GM12891 (cell line): ENCODE data around the gene AFF3.

Experiments used
- POLR2A ChIP-seq: IDR thresholded peaks from 2 replicates; pipeline ENCODE4 v1.6.1; 2011; ENCODE audit warnings: low read depth, low read length, control low read depth
- POLR2AphosphoS5 ChIP-seq: IDR thresholded peaks from 2 replicates; pipeline ENCODE4 v1.6.1; 2011; ENCODE audit warnings: low read depth, low read length, control low read depth
- SPI1 ChIP-seq: IDR thresholded peaks from 2 replicates; pipeline ENCODE4 v1.6.1; 2011; ENCODE audit warnings: low read depth, low read length, control low read depth

DNA sequence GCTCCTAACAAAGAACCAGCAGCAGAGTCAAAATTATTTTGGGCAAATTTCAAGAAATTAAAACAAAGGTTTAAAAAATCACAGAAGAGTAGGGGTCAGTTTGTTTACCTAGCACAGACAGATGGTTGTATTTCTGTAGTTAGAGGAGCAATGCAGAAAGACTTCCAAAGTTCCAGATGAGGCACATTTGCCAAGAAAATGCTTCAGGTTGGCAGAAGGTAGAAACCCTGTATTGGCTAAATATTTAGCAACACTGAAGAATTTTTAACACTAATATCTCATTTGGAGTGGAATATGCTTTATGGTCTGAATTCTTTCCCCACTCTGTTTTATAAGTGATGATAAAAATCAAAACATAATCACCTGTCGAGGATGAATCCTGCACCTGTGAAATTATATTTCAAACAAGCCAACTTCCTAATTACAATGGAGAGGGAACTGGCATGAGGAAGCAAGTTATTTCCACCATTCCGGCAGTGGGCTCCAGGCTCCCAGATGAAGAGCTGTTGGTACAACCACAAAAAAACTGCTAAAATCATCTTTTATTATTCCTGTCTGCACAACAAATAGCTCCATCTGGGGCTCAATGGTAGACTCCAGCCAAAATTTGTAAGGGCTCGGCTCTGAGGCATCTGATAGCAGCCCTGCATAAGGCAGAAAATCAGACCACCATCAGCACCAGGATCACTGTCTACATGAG, 366.0 kb downstream of the AFF3 start:
- TF ChIP-seq POLR2A, result no peak
- TF ChIP-seq POLR2AphosphoS5, result no peak
- TF ChIP-seq SPI1, result no peak
